ENCODE measurements around the gene IP6K2.
"Not testable (repeated sequence)": the region's sequence is repeated elsewhere in the genome, so short reads cannot be mapped to it uniquely, and the experiment has no call there.

IP6K2 gene

DNA sequence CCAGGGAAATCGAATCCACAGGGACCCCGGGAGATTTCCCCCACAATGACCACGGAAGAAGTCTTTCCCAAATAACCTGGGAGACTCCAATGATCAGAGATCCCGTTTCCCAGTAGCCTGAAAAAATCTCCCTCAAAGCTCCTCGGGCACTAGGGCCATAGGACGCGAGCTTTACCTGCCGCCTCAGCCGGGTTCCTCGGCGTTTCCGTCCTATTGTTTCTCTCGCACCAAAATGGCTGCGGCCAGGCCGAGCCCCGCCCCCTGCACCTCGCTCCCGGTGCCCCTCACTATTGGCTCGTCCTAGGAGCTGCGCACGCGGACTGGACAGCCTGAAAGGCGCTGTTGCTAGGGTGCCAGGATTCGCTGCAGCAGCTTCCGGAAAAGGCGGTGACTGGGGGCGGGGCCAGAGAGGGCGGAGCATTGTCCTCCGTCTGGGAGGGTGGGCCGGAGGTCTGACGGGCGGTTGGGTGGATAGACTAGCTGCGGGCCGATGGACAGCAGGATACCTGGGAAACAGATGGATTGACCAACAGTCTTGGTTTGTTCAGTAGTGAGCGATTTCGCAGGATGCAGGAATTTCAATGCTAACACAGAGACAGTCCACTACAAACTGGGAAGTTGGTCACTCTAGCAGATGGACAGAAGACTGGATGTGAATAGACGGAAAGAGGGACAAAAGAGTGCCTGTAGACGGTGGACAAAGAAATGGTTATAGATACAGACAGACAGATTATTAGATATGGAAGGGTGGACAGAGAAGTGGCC is at the start of gene IP6K2:
Gene IP6K2, minus strand, starts transcription at position 240 of the 765 bp plus-strand sequence. CDS start 21,930 bp downstream, outside the sequence.
- DNase-seq = peak; percentile 98
- TF ChIP-seq POLR2A (IDR thresholded peaks at IDR 0.05; ENCODE audit: low read length) = peak; percentile 93
- no peak for TF ChIP-seq GATA1 (IDR thresholded peaks at IDR 0.05; ENCODE audit: low read depth, low read length)

DNA sequence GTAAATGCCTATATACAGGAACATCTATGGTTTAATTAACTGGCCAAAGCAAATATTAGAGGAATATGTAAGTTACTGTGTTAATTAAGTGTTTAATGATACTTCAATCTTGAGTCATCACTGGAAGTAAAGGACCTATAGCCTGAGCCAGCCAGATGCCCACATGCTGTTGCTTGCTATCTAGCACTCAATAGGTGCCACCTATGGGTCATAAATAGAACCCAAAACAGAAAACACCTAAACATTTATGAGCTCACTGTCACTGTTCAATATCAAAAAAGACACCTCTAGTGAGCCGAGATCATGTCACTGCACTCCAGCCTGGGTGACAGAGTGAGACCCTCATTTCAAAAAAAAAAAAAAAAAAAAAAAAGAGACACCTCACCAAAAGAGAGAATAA is 48.4 kb upstream of the IP6K2 start:
- no peak for TF ChIP-seq GATA1 (IDR thresholded peaks at IDR 0.05; ENCODE audit: low read depth, low read length)
- no peak for TF ChIP-seq POLR2A (IDR thresholded peaks at IDR 0.05; ENCODE audit: low read length)
- DNase-seq = peak in 1 of 2 experiments; percentile 8

DNA sequence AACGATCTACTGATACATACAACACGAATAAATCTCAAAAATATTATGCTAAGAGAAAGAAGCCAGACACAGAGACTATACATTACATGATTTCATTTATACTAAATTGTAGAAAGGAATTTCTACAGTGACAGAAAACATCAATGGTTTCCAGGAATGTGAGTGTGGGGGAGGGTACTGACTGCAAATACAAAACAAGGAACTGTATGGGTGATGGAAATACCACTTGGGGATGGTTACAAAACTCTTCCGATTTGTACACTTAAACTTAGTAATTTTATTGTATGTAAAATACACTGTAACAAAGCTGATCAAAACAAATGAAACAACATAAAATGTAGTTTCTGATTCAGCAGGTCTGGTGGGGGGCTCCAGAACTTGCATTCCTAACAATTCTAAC is 45.8 kb upstream of the IP6K2 start:
- TF ChIP-seq POLR2A (IDR thresholded peaks at IDR 0.05; ENCODE audit: low read length) (no peak), GATA1 (IDR thresholded peaks at IDR 0.05; ENCODE audit: low read depth, low read length) (no peak)
- DNase-seq = no peak

GRCh38 chr3:48759991-48760540 is 43.0 kb upstream of the IP6K2 start:
- DNase-seq = not testable (repeated sequence)

- DNase-seq = not testable (repeated sequence)
Observed at GRCh38 chr3:48759531-48759930, 42.5 kb upstream of the IP6K2 start.

DNA sequence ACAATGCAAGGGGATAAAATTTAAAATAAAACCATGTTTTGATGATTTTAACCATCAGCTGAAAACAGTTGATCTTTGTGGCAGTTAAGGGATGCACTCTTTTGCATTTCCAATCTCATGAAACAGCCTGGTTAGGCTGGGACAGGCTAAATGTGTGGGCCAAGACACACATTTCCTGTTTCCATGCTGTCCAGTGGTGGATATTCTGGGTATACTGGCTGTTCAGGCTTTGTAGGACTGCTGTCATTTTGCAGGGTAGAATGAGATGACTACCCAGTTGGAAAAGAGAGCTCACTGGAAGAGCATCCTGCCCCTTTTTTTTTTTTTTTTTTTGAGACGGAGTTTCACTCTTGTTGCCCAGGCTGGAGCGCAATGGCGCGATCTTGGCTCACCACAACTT is 42.0 kb upstream of the IP6K2 start:
- TF ChIP-seq GATA1 (IDR thresholded peaks at IDR 0.05; ENCODE audit: low read depth, low read length) (no peak), POLR2A (IDR thresholded peaks at IDR 0.05; ENCODE audit: low read length) (no peak)
- no peak for DNase-seq

GRCh38 chr3:48756640-48757039 is 39.6 kb upstream of the IP6K2 start:
- no peak for DNase-seq
- no peak for TF ChIP-seq POLR2A (IDR thresholded peaks at IDR 0.05; ENCODE audit: low read length)
- TF ChIP-seq GATA1 (IDR thresholded peaks at IDR 0.05; ENCODE audit: low read depth, low read length) = no peak

DNA sequence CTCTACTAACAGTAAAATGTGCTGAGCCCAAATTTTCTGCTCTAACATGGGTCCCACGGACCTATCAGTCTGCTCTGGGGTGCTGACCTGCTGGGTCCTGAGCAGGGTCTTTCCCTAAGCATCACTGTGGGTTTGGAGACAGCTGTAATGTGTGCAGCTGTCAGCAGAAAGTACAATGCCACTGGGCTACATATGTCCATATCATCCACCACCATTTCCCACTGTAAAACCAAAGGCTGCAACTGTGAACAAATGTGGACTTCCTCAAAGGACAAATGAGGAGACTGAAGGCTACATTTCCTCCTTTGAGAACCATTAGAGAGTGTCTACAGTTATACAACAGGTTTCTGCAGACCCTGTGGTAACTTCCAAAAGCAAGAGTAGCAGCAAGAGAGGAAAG is 33.8 kb upstream of the IP6K2 start:
- TF ChIP-seq GATA1 (IDR thresholded peaks at IDR 0.05; ENCODE audit: low read depth, low read length) (no peak), POLR2A (IDR thresholded peaks at IDR 0.05; ENCODE audit: low read length) (no peak)
- no peak for DNase-seq

DNA sequence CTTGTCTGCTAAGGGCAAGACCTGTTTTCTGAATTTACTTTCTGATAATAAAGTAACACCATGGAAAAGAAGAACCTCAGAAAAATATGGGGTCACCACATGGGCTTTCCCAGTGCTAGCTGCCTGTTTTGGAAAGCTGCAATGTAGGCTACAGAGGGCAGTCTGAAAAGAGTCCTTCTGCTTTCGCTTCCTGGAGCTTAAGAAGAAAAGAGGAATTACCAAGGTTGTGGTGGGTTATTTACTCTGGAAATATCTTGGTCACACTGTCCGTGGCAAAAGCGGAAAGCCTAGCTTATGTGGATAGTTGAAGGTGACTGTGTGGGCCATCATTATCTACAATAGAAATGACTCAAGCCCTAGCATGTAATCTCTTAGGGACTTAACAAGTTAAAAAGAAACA is 31.7 kb upstream of the IP6K2 start:
- TF ChIP-seq GATA1 (IDR thresholded peaks at IDR 0.05; ENCODE audit: low read depth, low read length) (no peak), POLR2A (IDR thresholded peaks at IDR 0.05; ENCODE audit: low read length) (no peak)

GRCh38 chr3:48747706-48748105 is 30.7 kb upstream of the IP6K2 start:
- no peak for DNase-seq
- TF ChIP-seq GATA1 (IDR thresholded peaks at IDR 0.05; ENCODE audit: low read depth, low read length) = no peak
- TF ChIP-seq POLR2A (IDR thresholded peaks at IDR 0.05; ENCODE audit: low read length) = no peak

More for the DNA sequence above, 31.7 kb upstream of the IP6K2 start:
- no peak for DNase-seq

DNA sequence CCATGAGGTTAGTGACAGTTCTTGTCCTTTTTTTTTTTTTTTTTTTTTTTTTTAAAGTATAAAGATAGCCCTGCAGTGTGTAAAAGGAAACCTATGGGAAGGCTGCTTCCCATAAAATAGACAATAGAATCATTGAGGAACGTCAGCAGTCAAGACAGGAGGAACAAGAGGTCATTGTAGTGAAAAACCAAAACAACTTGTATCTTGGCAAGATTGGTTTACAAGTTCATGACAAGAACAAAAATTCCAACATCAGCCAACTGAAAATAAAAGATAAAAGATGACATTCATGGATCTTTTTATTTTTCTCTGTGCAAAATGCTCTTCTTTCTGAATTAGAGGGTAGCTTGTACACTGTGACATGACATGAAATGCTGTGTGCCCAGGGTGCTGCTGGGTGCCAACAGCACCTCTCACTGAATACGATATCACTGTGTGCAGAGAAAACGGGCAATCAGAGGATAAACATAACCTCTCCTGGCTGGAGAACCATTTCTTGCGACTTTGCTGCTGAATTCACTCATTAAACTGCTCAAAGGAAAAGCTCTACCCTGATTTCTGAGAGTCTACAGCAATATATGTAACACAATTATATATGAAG is 30.1 kb upstream of the IP6K2 start:
- TF ChIP-seq GATA1 (IDR thresholded peaks at IDR 0.05; ENCODE audit: low read depth, low read length) = no peak
- TF ChIP-seq POLR2A (IDR thresholded peaks at IDR 0.05; ENCODE audit: low read length) = no peak

DNA sequence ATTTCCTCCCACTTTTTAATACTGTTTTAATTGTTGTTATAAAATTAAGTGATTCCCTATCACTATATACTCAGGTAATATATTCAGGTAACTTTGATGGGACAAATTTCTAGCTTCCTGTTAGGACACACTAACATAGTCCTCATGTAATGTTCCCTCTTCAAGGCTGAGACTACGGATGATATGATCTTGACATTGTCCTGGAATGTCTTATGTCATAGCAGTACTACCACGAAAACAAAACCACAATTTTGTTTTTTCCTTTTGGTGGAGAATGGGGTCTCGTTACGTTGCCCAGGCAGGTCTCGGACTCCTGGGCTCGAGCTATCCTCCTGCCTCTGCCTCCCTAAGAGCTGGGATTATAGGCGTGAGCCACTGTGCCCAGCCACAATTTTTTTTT is 26.8 kb upstream of the IP6K2 start:
- TF ChIP-seq GATA1 (IDR thresholded peaks at IDR 0.05; ENCODE audit: low read depth, low read length) (no peak), POLR2A (IDR thresholded peaks at IDR 0.05; ENCODE audit: low read length) (no peak)
- no peak for DNase-seq

More for the DNA sequence above, 30.1 kb upstream of the IP6K2 start:
- DNase-seq = no peak

GRCh38 chr3:48741226-48741625 is 24.2 kb upstream of the IP6K2 start:
- DNase-seq = not testable (repeated sequence)

DNA sequence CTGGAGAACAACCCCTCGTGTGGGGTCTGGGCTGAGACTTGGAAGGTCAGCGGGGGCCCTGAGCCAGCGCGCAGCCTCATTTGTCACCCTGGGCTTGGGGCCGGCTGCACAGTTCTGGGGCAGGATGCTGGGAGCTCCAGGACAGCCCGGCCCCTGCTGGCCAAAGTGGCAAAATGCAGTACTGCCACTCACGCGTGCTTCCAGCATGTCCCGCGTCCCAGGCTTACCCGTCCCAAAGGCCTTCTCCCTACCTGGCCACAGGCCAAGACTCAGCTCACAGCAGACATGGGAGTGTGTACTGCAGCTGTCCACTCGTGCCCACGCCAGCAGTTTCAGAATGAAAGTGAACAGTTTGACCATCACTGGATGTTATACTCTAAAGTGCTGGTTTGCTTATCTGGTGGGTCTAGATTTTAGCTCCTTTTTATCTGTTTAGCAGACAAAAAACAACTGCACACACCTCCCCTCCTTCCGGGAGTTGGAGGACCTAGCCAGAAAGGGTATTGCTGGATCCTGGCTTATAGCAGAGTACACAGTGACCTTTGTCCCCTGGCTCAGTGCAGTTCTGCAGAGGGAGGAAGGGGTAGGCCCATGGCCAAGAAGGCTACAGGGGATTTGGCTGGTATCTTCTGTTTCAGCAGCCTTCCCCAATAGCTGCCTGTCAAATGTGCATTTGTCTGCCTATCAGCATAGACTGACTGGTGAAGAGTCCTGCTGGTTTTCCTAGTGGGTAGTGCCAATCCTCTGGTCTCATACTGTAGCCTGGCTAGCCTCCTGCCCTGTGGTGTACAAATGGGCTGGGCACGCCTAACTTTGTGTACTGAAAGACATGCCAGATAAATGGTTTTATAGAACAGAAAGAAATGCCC is 23.2 kb upstream of the IP6K2 start:
- TF ChIP-seq POLR2A (IDR thresholded peaks at IDR 0.05; ENCODE audit: low read length) (no peak), GATA1 (IDR thresholded peaks at IDR 0.05; ENCODE audit: low read depth, low read length) (no peak)
- DNase-seq = peak; percentile 69 to 75

All from erythroblast (primary cell).